NCI-H1105 (cell line): ENCODE measurements around the gene RPTOR.

ENCODE experiments used
- DNase-seq: peaks from one replicate; lab custom pipeline; 2025; lab: John Stamatoyannopoulos, UW

The RPTOR gene

DNA sequence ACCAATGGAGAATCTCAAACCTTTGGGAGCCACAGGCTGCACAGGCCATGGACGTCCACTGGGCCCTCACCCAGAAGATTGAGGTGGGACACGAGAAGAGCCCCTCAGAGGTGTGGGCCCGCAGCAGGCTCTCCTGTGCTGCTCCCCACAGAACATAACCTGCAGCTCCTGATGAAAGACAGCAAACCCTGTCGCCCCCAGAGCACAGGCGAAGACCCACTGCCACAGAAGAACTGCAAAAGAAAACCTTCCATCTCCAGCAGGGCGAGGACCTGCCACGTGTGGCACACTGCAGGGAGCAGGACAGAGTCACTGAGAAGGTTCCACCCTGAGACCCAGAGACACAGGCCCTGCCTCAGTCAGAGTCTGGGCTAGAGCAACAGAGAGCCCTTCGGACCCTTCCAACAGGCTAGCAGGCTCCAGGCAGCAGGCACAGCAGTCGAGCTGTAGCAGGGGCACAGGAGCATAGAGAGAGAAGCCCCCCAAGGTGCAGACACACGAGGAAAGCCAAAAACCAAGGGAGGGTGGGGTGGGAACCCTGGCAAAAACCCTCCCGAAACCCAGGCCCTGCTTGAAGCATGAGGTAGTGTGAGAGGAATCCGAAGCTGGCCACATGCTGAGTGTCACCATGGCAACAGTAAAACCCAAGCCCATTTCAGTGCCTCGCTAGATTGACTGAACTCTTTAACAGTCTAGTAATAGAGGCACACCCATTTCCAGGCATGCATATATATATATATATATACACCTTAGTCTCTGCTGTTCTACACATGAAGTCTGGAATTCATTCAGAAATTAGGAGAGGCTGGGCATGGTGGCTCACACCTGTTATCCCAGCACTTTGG lies 387.0 kb downstream of the RPTOR start:
- DNase-seq, result no peak

DNA sequence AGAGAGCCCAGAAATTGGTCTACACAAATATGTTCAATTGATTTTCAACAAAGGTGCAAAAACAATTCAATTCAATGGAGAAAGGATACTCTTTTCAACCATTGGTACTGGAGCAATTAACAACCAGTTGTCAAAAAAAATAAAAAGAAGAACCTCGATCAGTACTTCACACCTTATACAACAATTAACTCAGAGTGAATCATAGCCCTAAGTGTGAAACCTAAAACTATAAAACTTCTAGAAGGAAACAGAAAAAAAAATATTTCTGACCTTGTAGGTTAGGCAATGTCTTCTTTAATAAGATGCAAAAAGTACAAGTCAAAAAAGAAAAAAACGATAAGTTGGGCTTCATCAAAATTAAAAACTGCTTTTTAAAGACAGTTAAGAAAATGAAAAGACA lies 390.9 kb downstream of the RPTOR start:
- no peak for DNase-seq

DNA sequence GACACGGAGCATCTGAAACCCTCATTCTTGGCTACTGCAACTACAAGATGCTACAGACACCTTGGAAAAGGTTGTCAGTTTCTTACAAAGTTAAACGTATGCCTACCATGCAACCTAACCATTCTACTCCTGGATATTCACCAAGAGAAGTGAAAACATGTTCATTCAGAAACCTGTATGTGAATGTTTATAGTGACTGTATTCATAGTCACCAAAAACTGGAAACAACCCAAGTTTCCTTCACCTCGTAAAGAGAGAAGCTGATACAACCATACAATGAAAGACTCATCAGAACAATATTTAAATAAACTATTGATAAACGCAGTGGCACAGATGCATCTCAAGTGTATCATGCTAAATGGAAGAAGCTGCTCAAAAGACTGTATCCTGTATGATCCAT lies 391.6 kb downstream of the RPTOR start:
- DNase-seq, result no peak

DNA sequence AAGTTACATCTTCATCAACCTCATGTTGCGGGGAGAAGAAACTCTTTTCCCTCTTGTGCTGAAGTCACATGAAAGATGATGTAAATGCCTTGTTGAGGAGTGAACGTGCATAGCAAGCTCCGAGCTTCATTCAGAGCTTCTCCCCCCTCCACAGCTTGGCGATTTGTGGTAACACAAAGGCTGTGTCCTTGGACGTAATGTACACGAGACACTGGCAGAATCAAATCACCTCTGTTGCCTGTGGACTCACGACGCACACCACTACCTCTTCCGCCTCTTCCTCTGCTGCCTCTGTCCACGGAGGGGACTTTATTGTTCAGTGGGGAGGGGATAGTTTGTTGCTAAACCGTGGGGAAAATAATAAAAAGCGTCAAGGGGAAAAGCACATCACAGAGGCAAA lies 392.1 kb downstream of the RPTOR start:
- no peak for DNase-seq

DNA sequence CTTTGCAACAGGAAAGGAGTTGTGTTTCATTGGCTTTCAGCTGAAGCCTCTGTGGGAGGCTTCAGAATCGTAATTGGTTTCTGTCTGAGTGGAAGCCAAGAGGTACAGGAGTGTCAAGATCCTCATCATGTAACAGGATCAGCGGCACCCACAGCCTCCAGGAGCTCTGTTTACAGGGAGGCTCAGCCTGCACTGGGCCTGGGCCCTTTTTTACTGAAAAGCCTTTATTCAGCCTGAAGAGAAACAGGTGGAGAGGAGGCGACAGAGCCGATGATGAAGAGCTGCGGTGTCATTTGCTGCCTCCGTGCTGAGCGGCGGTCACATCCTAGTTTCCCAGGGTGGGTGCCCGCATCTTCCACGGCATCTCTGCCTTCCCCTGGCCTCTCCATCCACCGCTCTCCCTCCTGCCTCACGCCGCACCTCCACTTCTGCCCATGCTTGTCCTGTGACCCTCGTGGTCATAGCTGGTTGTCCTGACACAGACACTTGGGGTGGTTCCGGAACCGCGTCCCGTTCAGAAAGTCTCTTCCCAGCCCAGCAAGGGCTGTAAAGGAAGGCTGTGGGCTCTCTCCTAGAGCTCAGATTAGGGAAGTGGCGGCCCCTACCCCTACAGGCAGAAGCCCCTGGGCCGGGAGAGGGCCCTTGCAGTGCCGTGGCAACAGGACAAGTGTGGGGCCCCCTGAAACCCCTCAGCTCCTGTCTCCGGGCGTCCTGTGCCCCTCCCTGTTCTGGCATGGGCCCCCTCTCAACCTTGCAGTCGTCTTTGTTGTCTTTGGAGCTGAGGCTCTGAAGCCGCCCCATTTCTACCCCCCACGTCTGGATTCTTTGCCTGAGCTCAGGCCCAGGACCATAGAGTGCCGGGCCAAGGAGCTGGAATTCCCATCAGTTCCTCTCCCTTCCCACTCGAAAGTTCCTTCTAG lies 393.1 kb downstream of the RPTOR start:
- no peak for DNase-seq

DNA sequence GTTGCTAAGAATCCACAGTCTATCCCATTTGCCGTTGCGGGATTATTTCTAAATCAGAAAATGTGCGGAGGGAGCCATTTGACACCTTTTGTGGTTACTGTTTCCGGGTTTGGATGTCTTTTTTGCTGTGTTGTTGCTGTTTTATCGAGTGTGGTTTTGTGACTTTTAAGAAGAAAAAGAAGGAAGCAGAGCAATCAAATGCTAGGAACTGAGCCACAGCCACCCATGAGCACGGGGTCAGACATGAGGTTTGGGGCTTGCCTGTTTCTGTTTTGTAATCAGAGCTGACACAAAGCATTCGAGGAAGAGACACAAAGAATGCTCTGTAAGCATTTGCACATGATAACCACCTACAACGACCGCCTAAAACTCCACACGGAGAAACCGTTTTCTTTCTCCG lies 393.9 kb downstream of the RPTOR start:
- no peak for DNase-seq

DNA sequence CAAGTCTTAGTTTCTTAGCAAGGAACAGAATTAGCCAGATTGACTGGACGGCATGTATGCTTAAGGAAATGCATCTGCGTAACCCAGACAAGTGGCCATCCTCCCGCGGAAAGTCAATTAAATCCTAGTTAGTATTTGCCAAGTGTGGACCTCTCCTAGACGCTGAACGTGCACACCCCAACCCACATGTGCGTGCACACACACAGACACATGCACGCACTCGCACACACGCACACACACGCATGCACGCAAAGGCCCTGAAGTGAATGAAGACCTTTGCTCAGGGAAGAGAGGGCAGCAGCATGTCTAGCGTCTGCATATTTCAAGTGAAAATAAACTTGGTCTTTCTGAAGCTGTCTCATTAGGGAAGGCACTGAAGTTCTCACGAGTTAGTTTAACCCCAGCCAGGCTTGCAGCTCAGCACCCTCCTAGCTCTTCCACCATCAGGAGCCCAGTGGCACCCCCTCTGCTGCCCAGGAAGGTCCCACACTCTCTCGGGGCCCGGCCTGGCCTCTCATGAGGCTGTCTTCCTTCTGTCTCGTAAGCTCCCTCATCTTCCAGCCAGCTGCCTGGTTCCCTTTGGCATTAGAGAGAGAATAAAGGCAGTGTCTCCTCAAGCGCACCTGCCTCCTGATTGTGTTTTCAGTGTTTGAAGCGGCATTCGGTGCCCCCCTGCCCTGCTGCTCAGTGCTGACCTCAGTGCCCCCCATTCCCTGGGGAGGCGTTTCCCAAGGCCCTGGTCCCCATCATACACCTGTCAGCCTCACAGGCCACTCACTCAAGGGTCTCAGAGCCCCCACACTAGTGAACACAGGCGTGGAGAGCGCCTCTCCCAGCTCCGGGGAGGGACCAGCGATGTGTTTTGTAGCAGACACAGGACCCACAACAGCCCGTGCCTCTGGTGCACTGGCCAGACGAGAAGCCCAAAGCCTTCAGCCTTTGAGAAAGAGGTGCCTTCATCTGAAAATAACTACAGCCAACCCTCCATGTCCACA lies 394.8 kb downstream of the RPTOR start:
- no peak for DNase-seq

DNA sequence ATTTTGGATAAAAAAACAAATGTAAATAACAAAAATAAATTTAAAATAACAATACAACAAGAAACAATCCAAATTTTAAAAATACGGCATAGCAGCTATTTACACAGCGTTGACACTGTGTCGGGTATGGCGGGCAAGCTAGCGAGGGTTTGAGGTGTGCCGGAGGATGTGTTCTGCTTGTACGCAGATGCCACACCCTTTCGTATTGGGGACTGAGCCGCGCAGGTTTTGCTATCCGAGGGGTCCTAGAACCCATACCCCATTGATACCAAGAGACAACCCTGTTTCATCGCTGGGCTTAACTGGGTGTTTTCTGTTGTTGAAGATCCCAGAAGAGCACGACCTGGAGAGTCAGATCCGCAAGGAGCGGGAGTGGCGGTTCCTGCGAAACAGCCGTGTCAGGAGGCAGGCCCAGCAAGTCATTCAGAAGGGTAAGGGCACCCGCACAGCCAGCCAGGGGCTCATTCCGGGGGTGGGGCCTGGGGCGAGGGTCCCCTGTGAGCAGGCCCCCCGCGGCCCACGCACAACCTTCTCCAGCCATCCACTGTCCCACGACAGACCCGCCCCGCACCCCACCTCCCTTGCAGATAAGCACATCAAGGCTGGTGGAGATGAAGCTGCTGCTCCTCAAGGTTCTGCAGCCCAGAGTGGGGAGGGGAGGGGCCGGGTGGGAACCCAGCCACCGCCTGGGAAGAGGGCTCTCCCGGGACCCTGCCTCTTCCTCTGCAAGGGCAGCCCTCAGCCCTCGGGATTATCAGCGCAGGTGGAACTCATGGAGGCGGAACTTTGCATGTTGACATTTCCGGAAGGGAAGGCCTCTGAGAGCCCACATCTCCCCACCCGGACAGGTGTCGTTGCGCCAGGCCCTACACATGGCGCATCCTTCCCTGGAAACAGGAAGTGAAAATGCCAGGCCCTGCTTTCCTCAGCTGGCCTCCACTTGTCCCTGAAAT lies 395.8 kb downstream of the RPTOR start:
- no peak for DNase-seq

DNA sequence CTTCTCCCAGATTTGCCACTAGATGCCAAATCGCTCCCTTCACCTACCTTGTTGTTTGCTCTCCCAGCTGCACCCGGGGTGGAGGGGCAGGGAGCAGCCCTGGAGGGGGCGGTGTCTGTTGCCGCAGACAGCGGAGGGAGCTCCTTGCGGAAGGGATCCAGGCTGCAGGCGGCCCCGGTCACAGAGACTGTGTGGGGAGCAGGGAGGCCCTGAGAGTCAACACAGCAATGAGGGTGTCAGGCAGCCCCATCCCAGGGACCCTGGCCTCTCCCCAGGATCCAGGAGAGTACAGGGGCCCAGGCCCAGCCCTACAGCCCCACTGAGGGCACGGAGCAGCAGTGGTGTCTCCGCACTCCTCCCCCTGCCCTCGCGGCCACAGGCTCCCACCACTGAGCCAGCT lies 396.5 kb downstream of the RPTOR start:
- no peak for DNase-seq

DNA sequence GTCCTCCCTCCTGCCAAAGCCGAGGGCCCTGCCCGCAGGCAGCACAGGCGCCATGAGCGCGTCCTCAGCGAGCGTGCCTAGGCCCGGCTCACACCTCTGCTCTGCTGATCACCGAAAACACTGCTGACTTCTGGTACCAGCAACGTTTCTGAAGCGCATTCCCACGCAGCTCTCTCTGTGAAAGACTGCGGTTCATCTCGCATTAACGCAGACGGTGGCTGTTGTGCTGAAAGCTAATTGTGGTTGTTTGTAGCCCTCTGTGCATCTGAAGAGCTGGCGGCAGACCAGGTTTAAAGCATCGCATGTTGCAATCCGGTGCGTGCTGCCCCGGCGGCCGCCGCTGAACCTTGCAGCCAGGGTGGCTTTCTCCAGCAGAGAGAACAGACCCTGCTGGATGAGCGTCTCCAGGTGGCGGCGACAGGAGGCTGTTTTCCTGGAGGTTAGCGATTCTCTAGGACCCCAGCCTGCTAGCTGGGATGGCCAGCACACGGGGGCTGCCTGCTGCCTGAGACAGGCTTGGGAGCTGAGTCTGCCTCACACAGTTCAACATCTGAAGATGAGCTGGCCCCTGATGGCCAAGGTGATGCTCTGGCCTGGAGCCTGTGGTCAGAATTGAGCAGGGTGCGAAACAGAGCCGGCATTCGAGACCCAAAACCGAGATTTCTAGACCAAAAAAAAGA lies 397.2 kb downstream of the RPTOR start:
- DNase-seq, result no peak

DNA sequence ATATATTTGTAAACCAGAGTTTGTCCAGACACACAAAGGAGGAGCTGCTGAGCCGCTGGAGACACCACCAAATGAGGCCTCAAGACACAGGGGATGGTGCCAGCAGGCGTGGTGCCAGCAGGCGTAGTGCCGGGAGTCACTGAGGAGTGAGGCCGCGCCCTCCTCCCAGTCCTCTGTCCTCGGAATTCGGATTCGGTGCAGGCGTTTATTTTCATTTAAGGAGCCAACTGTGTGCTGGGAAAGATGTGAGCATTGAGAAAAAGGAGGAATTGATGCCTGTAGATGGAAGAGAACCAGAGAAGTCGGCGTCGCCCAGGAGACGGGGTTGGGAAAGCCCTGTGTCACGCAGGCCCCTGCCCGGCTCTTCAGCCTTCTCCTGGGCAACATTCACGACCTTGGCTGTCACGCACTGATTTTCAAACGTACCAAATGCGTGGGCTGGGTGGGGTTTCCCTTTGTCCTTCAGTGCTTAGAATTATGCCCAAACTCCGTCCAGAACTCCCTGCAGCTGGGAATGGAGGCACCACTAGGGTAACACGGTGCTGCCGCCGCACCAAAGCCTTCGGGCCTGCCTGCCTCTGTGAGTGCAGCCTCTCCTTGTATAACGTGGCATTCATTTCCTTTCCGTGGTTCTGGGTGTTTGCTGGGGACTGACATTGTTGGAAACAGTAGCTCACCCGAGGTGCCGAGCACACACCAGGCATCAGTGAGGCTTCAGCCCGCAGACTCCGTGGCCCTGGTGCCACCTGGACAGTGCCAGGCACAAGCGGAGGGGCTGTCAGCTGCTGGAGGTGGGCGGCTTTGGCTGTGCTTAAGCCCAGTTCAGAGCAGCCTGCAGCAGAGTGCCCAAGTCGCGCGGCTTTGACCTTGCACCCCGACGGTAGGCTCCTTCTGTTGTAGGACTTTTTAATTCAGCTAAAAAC lies 398.0 kb downstream of the RPTOR start:
- no peak for DNase-seq

DNA sequence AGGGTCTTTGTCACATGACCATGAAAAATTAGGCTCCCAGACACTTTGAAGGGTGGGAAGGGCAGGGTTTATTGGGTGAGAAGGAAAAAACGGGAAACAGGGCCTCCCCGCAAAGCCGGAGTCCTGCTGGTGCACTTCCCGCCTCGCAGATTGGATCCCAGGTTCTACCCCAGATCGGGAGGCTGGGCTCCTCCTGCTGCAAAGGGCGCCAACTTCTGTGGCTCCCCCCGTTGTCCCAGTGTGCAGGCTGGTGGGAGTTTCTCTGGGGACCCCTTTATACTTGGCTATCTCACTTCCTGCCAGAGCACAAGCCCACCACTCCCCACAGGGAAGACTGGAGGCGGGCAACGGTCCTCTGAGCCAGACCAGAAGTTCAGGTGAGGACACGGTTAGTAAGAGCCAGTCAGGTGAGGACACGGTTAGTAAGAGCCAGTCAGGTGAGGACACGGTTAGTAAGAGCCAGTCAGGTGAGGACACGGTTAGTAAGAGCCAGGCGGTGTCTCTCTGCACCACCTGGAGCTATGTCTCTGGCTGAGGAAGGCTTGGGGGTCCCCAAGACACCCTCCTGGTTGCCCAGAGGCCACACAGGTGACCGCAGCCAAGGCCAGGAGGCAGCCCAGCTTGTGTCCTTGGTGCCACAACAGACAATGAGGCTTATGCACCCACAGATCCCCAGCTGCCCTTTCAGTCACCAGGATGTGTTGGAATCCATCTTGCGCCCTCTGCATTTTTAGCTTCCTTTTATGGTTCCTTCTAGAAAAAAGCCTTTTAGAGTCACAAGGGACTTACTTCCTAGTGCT lies 398.9 kb downstream of the RPTOR start:
- no peak for DNase-seq

DNA sequence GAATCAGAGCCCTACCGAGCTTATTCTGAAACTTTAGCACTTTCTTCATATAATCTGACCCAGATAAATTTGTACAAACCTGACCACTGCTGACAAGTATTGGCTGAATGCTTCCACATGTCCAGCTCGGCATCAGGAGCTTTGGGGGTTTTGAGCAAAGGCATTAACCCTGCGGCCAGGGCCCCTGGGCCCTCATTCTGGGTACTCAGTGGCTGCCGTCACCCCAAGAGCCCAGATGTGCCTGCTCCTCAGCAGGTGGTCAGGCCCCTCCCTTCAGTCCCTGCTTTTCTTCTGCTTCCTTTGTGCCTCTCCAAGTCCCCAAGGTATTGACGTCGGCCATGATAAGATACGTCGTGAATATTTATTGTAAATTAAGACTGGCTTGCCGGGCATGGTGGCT lies 399.7 kb downstream of the RPTOR start:
- no peak for DNase-seq

DNA sequence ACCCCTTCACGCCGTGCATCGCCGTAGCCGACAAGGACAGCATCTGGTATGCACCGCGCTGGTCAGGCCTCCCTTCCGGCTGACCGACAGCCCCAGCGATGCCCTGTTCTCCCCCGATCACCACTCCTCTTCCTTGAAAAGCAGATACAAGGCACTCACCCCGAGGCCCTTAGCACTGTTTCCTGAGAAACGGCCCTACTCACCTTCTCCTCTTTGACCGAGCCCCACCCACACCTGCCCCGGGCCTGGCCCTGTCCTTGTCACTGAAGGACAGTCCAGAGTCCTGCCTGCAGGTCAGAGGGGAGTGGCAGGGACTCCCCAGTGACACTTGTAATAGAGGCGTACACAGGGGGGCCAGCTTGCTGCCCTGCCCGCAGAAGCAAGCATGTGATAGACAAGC lies 401.1 kb downstream of the RPTOR start:
- no peak for DNase-seq

DNA sequence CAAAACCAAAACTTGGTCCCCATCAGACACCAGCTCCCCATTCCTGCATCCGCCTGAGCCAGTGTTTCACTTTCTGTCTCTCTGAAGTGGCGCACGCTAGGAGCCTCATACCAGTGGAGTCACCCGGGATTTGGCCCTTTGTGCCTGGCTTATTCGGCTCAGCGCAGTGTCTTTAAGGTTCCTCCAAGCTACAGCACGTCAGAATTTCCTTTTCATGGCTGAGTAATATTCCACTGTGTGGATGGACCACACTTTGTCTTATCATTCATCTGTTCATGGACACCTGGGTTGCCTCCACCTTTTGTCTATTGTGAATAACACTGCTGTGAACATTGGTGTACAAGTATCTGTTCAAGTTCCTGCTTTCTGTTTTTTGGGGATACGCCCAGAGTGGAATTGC lies 401.8 kb downstream of the RPTOR start:
- no peak for DNase-seq

DNA sequence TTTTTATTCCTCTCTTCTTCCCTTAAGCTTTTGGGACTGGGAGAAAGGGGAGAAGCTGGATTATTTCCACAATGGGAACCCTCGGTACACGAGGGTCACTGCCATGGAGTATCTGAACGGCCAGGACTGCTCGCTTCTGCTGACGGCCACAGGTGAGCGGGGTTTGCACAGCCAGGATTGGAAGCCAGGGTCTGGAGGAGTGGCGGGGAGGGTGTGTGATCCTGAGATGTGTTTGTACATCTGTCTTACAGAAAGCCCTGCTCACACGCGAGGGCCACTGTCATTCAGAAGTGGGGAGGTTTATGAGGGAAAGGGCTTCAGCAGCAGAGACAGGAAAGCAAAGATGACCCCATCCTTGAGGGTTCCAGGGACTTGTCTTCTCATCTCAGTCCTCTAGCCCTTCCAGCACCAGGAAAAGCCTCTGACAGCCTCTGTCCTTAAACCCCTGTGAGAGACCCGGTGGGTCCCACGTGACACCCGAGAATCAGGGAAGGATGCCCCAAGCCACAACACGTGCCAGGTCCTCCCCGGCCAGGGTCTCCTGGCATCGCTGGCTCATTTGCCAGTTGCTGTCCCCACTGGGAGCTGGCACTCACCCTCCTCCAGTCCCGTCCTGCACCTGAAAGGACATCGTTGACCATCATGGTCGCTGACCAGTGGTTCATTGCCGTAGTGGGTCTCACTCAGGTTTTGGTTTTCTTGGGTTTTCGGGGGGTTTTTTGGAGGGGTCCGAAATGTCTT lies 402.7 kb downstream of the RPTOR start:
- DNase-seq, result no peak
